ENCODE results near the gene GRB14.
"Not testable (repeated sequence)": the region's sequence is repeated elsewhere in the genome, so short reads cannot be mapped to it uniquely, and the experiment has no call there.

The GRB14 gene

DNA sequence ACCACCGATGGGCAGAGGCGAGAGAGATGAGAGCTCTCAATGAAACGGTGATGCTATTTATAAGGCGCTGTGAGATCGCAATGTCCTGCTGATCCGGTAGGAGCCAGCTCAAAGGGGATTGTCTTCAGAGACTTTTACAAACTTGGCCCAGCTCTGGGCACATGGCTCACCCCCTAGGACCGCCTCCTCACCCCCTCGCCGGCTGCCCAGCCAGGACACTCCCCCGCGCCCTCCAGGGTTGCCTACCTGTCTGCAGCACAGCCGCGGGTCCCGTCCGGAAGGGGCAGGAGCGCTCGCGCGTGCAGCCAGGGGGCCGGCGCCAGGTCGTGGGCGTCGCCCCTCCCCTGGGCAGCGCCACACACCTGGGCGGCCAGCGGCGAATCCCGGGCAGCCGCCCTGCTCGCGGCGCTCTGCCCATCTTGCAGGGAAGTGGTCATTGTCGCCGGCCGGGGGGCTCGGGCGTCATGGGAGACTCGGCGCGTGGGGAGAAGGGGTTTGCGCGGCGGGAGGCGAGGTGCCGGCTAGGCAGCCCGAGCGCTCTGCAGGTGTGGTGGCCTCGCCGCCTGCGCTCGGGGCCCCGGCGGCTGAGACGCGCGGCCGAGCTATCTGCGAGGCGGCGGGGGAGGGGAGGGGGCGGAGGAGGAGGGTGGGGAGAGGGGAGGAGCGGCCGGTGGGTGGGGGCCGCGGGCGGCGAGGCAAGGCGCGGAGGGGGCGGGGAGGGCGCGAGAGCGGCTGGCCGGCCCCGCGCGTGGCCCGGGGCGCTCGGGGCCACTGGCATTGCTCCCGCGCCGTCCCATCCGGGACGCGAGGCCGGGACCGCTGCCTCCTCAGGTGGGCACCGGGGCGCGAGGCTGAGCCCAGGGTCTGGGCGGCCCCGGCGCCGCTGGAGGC, at the start of gene GRB14:
TSS of gene GRB14 (minus strand) at position 610 of the 891 bp plus-strand sequence. CDS start at position 437, 173 bp downstream.
- peak; percentile 61 for DNase-seq

DNA sequence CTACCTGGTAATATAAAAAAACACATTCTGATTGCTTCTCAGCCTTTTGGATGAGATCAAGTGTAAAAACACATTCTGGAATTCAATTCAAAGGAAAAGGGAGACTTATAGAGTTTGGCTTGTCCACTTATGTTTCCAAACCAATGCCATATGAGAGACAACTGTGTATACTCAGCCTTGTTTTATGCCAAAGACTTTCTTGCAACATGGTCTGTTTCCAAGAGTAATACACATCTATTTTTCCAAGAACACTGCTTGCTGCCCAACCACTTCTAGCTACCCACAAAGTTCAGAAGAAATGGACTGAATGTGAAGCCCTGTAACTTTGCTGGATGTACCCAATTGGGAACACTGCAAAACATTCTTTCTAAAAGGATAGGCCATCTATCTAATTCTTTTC, 48.0 kb upstream of the GRB14 start:
- DNase-seq: no peak

DNA sequence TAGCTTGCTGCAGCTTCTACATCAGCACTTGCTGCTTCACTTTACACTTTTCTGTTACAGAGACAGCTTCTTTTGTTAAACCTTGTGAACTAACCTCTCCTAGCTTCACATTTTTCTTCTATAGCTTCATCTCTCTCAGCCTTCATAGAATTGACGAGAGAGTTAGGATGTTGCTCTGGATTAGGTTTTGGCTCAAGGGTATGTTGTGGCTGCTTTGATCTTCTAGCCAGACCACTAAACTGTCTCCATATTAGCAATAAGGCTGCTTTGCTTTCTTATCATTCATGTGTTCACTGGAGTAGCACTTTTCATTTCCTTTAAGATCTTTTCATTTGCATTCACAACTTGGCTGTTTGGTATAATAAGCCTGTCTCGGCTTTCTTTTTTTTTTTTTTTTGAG, 46.3 kb upstream of the GRB14 start:
- no peak for DNase-seq

DNA sequence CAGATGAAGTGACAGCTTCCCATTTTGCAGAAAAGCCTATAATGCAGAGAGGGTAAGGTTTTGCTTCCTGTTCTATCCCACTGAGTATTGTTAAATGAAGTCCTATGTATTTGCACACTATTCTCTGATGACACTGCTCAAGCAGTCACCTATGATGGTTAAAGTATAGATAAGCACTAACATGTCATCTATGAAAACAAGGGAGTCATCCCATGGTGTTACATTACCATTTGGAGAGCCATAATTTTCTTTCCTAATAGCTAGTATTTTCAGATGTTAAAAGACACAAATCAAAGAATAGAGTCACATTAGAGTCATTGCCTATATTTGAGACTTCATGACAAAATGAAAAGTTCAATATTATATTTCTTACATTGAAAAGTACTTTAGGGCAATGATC, 42.8 kb upstream of the GRB14 start:
- no peak for DNase-seq

DNA sequence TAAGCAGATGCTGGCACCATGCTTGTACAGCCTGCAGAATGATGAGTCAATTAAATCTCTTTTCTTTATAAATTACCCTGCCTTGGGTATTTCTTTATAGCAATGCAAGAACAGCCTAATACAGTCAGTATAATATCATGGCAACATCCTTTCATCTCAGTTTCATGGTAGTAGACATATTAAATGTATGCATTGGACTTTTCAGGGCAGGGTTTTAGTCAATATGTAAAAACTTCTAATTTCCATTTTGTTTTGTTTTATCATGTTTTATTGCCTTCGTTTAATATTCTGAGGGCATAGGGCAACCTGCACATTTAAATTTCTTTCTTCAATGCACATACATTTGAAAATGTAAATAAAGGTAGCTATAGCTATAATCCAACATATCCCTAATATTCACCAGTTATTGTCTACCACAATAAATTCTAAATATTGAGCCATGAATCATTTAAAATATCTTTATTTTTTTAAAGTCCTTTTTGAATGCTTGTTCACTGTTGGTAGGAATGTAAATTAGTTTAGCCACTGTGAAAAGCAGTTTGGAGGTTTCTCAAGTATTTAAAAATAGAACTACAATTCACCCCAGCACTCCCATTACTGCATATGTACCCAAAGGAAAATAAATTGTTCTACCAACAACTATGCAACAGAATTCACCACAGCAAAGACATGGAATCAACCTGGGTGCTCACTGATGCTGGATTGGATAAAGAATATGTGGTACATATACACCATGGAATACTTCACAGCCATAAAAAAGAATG, 41.8 kb upstream of the GRB14 start:
- no peak for DNase-seq

DNA sequence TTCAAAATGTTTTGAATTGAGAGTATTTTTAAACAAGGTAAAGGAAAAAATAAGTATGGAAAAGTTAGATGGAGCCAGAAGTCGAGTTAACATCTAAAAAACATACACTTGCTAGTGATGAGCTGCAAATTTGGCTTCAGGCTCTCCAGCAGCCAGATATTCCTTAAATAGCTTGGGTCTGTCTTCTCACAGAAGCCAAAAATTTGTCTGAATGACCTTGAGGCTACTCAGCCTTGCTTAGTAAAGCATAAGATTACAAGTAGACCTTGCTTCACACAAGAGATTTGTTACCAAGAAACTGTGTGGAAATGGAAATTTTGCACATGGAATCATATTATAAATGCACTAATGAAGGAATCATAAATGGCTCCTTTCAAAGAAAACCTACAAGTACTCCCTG, 40.8 kb upstream of the GRB14 start:
- DNase-seq: no peak

DNA sequence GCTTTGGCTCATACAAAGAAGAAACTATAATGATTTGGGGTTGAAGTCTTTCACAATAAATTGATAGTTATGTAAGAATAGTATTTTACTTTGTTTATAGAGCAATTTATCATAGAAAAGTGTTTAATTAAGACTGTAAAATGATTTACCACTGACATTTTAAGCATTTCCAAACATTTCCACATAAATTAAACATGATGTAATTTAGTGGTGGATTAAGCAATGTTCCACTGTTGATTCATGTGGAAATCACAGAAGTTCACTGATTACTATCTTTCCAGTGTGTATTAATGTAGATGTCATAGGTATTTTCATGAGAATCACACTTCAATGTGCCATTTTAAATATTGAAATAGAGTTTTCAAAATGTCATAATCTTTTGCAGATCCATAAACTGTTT, 40.1 kb upstream of the GRB14 start:
- peak; percentile 27 for DNase-seq

DNA sequence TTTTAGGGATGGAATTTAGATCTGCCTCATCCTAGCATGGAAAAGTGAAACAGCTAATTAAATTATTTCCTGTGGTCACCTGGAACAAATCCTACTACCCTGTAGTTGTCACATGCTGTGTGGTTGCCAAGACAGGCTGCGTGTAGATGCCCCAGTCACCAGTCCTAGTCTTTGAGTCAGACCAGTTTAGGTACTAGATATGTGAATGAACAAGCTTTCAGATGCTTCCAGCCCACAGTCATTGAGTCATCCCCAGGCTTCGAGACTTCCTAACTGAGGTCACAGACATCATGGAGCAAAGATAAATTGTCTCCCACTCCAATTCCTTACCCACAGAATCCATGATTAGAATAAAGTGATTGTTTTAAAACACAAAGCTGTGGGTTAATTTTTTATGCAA, 35.8 kb upstream of the GRB14 start:
- peak; percentile 92 for DNase-seq

DNA sequence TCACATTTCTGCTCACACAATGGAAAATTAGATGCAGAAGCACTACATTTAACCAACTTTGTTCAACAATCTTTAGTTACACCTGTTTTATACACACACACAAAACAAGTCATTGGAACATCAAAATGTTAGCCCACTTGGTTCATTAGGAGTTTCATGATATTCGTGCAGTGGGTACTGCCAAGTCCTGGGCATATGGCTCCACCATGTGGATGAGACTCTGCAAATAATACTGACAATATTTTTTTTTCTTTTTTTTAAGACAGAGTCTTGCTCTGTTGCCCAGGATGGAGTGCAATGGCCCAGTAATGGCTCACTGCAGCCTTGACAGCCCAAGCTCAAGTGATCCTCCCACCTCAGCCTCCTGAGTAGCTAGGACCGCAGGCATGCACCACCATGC, 34.5 kb upstream of the GRB14 start:
- peak; percentile 43 for DNase-seq

DNA sequence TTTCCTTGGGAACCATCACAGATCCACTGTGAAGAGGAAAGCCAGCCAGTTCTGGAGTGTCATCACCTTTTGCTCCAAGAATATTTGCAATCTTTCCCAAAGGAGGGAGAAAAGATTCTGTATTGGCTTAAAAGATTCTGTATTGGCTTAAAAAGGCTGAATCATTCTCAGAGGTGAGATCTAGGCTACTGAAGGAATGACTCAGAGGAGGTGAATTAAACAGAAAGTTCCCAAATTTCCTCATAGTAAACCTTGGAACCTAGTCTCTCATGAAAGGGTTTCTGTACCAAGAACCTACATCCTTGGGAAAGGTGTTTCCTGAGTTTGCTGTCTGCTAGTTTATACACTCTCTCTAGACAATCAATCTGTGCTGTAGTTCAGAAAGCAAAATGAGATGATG, 34.1 kb upstream of the GRB14 start:
- DNase-seq: peak; percentile 43

DNA sequence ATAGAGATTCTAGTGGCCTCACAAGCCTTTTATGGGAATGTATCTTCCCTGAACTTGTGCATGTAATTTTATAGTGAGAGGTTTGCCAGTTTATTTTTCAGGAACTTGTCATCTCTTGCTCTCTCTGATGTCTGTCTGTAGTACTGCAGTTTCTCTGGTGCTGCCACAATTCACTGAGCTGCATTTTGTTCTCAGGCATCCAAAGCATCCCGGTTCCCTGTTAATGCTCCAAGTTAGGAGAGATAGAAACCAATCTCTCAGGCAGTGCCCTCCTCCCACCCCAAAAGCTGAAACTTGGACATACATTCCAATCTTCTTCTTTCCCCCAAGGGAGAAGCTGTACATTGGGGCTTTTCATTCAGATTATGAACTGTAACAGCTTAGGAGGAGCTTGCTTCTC, 30.1 kb upstream of the GRB14 start:
- DNase-seq: no peak

DNA sequence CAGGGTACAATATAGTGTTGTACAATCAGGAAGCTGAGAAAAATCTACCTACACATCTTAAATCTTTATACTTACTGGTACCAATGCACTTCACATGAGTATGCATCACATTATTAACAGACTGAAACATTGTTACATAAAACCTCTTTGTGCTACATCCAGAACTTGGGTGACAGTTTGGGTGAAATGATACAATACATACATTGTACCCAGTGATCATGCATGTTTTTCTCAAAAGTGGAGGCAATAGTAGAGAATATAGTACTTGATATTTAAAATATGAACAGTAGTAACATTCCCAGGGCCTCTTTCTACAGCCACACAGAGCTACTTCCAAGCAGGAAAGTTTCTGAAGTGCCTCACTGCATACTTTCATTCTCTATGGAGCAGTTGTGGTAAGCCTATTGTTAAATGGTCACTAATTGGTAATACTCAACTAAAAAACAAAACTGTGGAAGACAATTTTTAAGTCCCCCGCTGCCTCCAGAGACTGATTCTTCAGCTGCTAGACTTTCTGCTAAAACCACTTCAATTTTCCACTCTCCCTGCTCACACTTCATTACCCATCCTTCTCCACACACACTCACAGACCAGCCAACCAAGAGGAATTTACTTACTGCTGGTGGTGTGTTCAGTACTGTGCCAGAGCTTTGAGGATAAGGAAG, 22.9 kb upstream of the GRB14 start:
- peak; percentile 76 for DNase-seq

DNA sequence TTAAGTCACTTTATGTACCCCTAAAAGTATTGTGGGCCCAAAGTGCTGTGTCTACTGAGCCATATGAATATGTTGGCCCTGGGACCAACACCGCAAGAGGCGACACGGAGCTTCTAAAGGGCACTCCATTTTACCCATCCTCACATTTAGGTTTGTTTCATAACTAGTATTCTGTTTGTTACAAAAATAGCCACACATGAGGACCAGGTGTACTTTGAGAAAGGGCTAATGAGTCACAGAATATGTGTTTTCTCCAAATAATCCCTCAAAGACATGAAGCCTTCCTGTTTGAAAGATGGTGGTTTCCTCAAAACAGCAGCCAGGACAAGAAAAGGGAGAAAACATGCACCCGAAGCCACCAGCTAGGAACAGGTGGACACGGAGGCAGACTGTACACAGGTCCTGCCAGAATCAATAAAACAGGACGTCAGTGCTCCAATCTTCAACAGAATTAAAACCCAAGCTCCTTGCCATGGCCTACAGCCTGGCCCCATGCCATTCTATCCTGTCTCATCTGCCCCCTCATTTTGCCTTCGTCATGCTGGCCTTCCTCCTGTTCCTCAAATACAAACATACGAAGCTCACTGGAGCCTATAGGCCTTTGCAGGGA, 21.8 kb upstream of the GRB14 start:
- no peak for DNase-seq

DNA sequence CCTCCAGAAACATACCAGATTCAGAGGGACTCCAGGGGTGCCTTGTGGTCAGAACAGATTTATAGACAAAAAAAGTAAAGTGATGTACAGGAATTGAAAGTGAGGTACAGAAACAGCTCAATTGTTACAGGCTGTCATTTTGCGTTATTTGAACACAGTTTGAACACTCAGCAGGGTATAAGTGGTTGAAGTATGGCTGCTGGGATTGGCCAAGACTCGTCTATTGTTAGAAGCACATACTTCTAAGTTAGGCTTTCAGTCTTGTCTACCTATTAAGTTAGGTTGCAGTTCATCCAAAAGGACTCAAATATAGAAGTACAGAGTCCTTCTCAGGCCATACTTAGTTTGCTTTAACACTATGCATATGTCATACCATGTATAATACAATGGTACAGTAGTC, 21.0 kb upstream of the GRB14 start:
- no peak for DNase-seq

DNA sequence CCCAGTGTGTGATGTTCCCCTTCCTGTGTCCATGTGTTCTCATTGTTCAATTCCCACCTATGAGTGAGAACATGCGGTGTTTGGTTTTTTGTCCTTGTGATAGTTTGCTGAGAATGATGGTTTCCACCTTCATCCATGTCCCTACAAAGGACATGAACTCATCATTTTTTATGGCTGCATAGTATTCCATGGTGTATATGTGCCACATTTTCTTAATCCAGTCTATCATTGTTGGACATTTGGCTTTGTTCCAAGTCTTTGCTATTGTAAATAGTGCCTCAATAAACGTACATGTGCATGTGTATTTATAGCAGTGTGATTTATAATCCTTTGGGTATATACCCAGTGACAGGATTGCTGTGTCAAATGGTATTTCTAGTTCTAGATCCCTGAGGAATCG, 7.0 kb upstream of the GRB14 start:
- DNase-seq: not testable (repeated sequence)

DNA sequence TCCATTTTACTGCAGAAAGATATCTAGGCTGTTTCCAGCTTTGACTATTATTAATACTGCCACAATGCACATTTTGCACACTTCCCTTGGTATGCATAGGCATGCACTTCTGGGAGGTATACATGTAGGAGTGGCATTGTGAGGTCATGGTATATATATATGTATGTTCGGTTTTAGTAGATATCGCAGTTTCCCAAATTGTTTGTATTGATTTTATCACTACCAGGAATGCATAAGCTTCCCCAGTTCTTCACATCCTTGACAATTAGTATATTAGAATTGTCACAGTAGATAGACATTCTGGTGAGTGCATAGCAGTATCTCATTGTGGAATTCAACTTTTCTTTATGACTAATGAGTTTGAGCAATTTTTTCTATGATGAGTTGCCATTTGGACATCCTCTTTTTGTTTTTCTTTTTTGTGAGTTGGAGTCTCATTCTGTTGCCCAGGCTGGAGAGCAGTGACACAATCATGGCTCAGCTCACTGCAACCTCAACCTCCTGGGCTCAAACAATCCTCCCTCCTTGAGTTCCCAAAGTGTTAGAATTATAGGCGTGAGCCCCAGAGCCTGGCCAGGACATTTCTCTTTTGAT, 4.2 kb upstream of the GRB14 start:
- DNase-seq: peak; percentile 73

DNA sequence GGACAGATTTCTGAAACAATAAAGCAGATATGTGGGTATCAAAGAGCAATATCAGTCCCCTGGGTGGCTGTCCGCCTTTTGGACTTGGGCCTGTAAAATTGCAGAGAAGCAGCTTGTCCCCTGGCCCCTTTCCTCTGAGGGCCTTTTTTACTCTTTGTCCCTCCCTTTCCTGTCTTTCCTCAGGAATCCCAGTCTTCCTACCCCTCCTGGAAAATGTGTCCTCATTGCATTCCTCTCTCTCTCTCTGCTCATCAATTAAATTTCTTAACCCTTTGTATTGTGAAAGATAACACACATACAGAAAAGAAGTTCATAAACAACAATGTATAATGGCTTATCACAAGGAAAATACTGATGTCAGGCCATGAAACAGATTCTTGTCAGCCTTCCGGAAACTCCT, 3.0 kb upstream of the GRB14 start:
- DNase-seq: no peak

DNA sequence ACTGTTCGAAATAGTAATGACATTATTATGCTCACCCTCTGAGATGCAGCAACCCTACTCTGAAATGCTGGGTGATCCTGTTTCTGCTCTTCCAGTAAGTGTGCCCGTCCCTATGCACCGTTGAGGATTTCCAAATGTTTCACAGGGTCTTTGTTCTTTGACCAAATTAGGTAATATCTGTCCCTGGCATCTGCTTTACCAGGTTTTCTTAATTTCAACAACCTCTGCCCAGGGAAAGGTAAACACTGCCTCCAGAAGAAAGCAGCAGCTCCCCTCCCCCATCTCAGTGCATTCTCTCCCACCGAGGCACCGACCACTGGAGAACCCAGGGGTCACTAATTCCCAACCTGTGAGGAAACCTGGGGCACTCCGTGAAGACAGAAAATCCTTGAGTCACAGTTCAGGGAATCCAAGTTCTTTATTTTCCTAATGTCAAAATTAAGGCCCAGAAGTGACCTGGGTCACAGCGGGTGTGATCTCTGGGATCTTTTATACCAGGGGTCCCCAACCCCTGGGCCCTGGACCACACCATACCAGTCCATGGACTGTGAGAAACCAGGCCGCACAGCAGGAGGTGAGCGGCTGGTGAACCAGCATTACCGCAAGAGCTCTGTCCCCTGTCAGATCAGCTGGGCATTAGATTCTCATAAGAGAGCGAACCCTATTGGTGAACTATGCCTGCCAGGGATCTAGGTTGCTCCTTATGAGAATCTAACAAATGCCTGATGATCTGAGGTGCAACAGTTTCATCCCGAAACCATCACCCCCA, 1.2 kb upstream of the GRB14 start:
- no peak for DNase-seq

DNA sequence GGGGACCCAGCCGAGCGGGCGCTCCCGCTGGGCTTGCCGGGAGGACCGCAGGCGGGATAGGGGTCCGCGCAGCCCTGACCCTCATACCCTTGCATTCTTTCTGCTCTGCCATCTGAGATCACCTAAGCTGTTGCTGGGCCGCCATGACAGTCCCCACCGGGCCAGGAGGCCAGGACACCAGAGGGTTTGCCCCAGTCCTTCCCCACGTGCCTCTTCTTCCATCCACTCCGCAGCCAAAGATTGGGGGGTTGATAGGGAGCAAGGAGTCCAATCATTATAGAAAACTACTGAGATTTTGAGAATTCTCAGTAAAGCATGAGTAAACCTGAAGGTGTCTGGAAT, 453 bp upstream of the GRB14 start:
- no peak for DNase-seq

DNA sequence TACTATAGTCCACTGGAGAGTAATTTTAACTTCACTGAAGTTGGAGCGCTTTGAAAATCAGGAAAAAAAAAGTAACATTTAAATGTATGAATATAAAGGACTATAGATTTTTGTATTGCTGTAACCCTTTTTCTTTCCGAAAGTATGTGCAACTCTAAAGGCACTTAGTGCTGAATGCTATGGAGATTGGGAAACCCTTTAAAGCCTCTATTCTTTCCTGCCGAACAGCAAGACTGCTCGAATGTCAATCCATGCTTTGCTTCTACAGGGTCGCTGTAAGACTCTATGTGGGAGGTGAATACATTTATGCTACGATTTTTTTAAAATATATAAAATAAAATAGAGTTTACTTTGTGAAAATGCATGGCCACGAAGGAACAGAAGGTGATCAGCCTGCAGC, 825 bp downstream of the GRB14 start:
- DNase-seq: peak; percentile 53

DNA sequence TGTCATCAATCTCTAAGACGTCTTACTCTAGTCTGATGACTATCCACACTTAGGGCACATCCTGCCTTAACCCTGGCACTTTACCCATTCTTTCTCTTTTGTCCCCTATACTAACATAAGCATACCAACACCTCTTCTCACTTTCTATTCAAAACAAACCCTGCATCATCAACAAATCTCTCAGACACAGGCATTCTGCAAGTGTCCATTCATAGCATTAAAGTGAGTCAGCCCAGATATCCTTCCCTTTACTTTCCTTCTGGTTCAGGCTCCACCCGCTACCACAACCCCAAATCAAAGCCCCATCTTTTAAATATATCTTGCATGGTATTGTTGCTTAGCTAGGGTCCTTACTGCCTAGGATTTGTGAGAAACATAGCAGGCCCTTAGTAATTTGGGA, 3.8 kb downstream of the GRB14 start:
- peak; percentile 68 for DNase-seq

DNA sequence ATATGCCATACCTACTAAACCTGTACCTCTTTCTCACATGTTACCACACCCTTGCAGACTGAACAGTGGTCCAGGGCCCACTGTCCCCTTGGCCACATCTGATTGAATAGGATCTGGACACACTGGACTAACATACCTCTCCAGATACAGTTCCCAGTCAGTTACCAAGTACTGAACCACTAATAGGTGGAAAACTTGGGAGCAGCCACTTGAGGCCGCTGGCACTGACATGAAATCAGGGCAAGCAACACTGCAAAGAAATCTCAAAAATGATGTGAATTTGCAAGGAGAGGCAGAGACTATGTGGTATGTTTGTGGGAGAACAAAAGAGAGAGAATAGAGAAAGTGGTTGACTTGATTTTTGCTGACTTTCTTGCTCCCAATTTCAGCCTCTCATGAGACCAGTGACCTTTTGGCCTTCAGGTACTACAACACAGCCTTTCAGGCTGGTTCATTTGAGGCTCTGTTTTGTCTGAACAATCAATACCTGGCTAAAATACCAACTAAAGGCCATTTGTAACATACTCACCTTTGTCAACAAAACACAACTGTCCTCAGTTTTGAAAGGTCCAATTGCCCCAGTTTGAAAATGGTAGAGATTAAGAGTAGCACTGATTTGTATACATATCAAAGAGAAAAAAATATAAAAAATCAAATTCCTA, 7.8 kb downstream of the GRB14 start:
- no peak for DNase-seq
